SK-N-SH treated with all-trans-retinoic acid at 6 μM for 48 hours (cell line): Measurements from ENCODE around the gene TRIP4.

Experiments used
- ARNTL ChIP-seq: fragments of 450-650 bp; formaldehyde crosslinking; IDR thresholded peaks from 2 replicates; pipeline ENCODE4 v1.5.0; 2020; ENCODE audit warnings: low read depth, mild to moderate bottlenecking, moderate library complexity, borderline replicate concordance
- GLIS3 ChIP-seq: fragments of 250-450 bp; sonication (Bioruptor Pico); IDR thresholded peaks from 2 replicates; pipeline ENCODE4 v1.5.0; 2020; ENCODE audit warnings: mild to moderate bottlenecking, moderate library complexity
- OSR1 ChIP-seq: fragments of 250-450 bp; sonication (Bioruptor Pico); IDR thresholded peaks from 2 replicates; pipeline ENCODE4 v1.8.0; 2022; ENCODE audit warnings: moderate library complexity, mild to moderate bottlenecking, inconsistent platforms
- PPARA ChIP-seq: fragments of 250-450 bp; sonication (Bioruptor Pico); IDR thresholded peaks from 2 replicates; pipeline ENCODE4 v1.5.0; 2020; ENCODE audit warnings: mild to moderate bottlenecking, borderline replicate concordance
- RARB ChIP-seq: fragments of 250-450 bp; sonication (Bioruptor Pico); IDR thresholded peaks from 2 replicates; pipeline ENCODE4 v1.8.0; 2021; ENCODE audit warnings: mild to moderate bottlenecking, moderate library complexity
- TCF4 ChIP-seq: fragments of 250-450 bp; sonication (Bioruptor Pico); IDR thresholded peaks from 2 replicates; pipeline ENCODE4 v1.8.0; 2021; ENCODE audit warnings: mild to moderate bottlenecking, moderate library complexity, borderline replicate concordance
- TOX ChIP-seq: fragments of 250-450 bp; sonication (Bioruptor Pico); IDR thresholded peaks from 2 replicates; pipeline ENCODE4 v1.8.0; 2021; ENCODE audit warnings: mild to moderate bottlenecking, moderate library complexity, borderline replicate concordance
- ZC3H10 ChIP-seq: fragments of 250-450 bp; sonication (Bioruptor Pico); IDR thresholded peaks from 2 replicates; pipeline ENCODE4 v1.5.1; 2021; ENCODE audit warnings: mild to moderate bottlenecking, moderate library complexity
- ZFP30 ChIP-seq: fragments of 450-650 bp; formaldehyde crosslinking; IDR thresholded peaks from 2 replicates; pipeline ENCODE4 v1.5.0; 2022; ENCODE audit warnings: mild to moderate bottlenecking, moderate library complexity
- ZNF565 ChIP-seq: fragments of 450-650 bp; formaldehyde crosslinking; conservative IDR thresholded peaks from 2 replicates; pipeline ENCODE4 v1.5.0; 2020; ENCODE audit warnings: low read depth, mild to moderate bottlenecking, moderate library complexity
- TF ChIP-seq, protein P1 (sequence below): fragments of 250-450 bp; sonication (Bioruptor Pico); IDR thresholded peaks from 2 replicates; pipeline ENCODE4 v1.5.1; 2020; ENCODE audit warnings: low read depth, mild to moderate bottlenecking, moderate library complexity
- TF ChIP-seq, protein P2 (sequence below): fragments of 250-450 bp; sonication (Bioruptor Pico); IDR thresholded peaks from 2 replicates; pipeline ENCODE4 v1.8.0; 2020; ENCODE audit warnings: mild to moderate bottlenecking, moderate library complexity, borderline replicate concordance

DNA sequence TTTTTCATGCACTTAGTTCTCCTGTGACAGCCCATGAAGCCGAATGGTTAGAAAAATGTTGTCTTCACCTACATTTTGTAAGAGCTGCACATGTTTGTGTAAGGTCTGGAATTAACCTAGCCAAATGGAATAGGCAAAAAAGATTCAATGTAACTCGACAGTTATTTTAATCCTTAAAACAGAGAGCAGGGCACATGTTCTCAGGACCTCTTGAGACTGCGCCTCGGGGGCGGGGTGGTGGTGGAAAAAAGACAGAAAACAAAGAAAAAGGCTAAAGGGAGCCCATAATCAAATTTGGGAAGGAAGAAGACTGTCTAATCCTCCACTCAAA, 31.0 kb upstream of the TRIP4 start:
- no peak for TF ChIP-seq TOX
- TF ChIP-seq PPARA (CRISPR knock-in tag) = no peak
- no peak for TF ChIP-seq ZFP30
- TF ChIP-seq ARNTL (CRISPR knock-in tag) = no peak
- TF ChIP-seq, protein P1, sequence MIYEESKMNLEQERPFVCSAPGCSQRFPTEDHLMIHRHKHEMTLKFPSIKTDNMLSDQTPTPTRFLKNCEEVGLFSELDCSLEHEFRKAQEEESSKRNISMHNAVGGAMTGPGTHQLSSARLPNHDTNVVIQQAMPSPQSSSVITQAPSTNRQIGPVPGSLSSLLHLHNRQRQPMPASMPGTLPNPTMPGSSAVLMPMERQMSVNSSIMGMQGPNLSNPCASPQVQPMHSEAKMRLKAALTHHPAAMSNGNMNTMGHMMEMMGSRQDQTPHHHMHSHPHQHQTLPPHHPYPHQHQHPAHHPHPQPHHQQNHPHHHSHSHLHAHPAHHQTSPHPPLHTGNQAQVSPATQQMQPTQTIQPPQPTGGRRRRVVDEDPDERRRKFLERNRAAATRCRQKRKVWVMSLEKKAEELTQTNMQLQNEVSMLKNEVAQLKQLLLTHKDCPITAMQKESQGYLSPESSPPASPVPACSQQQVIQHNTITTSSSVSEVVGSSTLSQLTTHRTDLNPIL (CRISPR knock-in tag) = no peak
- no peak for TF ChIP-seq ZC3H10
- no peak for TF ChIP-seq TCF4 (CRISPR knock-in tag)
- TF ChIP-seq GLIS3 (CRISPR knock-in tag) = no peak
- TF ChIP-seq, protein P2, sequence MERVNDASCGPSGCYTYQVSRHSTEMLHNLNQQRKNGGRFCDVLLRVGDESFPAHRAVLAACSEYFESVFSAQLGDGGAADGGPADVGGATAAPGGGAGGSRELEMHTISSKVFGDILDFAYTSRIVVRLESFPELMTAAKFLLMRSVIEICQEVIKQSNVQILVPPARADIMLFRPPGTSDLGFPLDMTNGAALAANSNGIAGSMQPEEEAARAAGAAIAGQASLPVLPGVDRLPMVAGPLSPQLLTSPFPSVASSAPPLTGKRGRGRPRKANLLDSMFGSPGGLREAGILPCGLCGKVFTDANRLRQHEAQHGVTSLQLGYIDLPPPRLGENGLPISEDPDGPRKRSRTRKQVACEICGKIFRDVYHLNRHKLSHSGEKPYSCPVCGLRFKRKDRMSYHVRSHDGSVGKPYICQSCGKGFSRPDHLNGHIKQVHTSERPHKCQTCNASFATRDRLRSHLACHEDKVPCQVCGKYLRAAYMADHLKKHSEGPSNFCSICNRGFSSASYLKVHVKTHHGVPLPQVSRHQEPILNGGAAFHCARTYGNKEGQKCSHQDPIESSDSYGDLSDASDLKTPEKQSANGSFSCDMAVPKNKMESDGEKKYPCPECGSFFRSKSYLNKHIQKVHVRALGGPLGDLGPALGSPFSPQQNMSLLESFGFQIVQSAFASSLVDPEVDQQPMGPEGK (CRISPR knock-in tag) = no peak
- no peak for TF ChIP-seq ZNF565 (CRISPR knock-in tag)
- TF ChIP-seq RARB = no peak
- TF ChIP-seq OSR1 (CRISPR knock-in tag) = no peak
